K562 (cell line): ENCODE results near the gene LGALS12. TPM values are rescaled to one million over a fixed set of nuclear protein-coding genes. Genes with fewer than 3 reads are reported as not detected.

ENCODE experiments used
- ATAC-seq: fragments of 200-7000 bp; cut with Tn5 transposase; 3 replicates; pipeline ENCODE4 v1.9.1; 2020; ENCODE audit warnings: moderate library complexity
- BruUV-seq: library from RNA; stranded (reverse); fragments of 400-500 nt; replicated peaks from 2 replicates; lab custom pipeline; 2021; lab: Mats Ljungman, UMichigan
- CTCF ChIA-PET: fragments of 300-600 bp; formaldehyde crosslinking; extraction: SDS; loops from one replicate; lab custom pipeline; 2021; ENCODE audit warnings: low intra/inter-chr PET ratio; lab: Yijun Ruan, JAX
- POLR2A ChIA-PET: fragments of 300-600, 350-650 bp; sonication (Branson Sonifier 250); formaldehyde crosslinking; extraction: SDS; loops from one replicate; lab custom pipeline; 2021; ENCODE audit warnings: antibody characterized with exemption, inconsistent platforms; lab: Yijun Ruan, JAX
- DNase-seq, 4 experiments: peaks; one replicate each; pipeline versions ENCODE4 v3.0.0 to v3.0.0-alpha.2; 2011 to 2018; ENCODE audit warnings: low spot score in 3 of 4, mixed read lengths in 3 of 4; ENCODE audit errors: extremely low read depth in 1 of 4
- FAIRE-seq: peaks from 2 replicates; lab custom pipeline; 2011; peaks lifted over from hg19 to GRCh38; lab: Jason Lieb, UNC
- H2AFZ ChIP-seq: 2 replicates; pipeline ENCODE4 v1.6.0; 2011; ENCODE audit warnings: low read depth, low read length, control low read depth, inconsistent platforms
- H3K27ac ChIP-seq: fragments of 200-600 bp; 3 replicates; pipeline ENCODE4 v1.8.0; 2011; ENCODE audit warnings: low read depth, mild to moderate bottlenecking, control low read depth, inconsistent platforms, low read length, moderate library complexity, mixed read lengths; ENCODE audit errors: extremely low read depth
- H3K27me3 ChIP-seq, 2 experiments: fragments of 300-600 bp in 1 of 2; 2 replicates in 1 of 2; 3 replicates in 1 of 2; pipeline versions ENCODE4 v1.6.0 to v1.8.0; 2011; ENCODE audit warnings: inconsistent platforms in 2 of 2, low read length in 2 of 2, mild to moderate bottlenecking in 1 of 2, mixed read lengths in 1 of 2, moderate library complexity in 1 of 2; ENCODE audit not compliant: control insufficient read depth in 2 of 2, insufficient read depth in 2 of 2
- H3K36me3 ChIP-seq: fragments of 300-600 bp; 3 replicates; pipeline ENCODE4 v1.8.0; 2011; ENCODE audit warnings: mild to moderate bottlenecking, low read length, inconsistent platforms; ENCODE audit not compliant: control insufficient read depth, insufficient read depth
- H3K4me1 ChIP-seq, 2 experiments: fragments of 200-600 bp in 1 of 2; replicated peaks in 1 of 2; 2 replicates in 1 of 2; 3 replicates in 1 of 2; pipeline versions ENCODE4 v1.5.1 to v1.8.0; 2011; ENCODE audit warnings: inconsistent platforms in 2 of 2, low read length in 2 of 2, mild to moderate bottlenecking in 1 of 2, mixed read lengths in 1 of 2, moderate library complexity in 1 of 2; ENCODE audit not compliant: control insufficient read depth in 2 of 2, insufficient read depth in 2 of 2
- H3K4me2 ChIP-seq: 2 replicates; pipeline ENCODE4 v1.6.1; 2011; ENCODE audit warnings: low read length, control low read depth, inconsistent platforms, mixed read lengths; ENCODE audit not compliant: insufficient read depth
- H3K4me3 ChIP-seq: fragments of 200-600 bp; sonication (generic), shearing (Covaris generic); 2 replicates; pipeline ENCODE4 v1.5.1; 2016; ENCODE audit warnings: control low read depth, inconsistent platforms
- H3K79me2 ChIP-seq: fragments of 200-600 bp; 3 replicates; pipeline ENCODE4 v1.8.0; 2011; ENCODE audit warnings: low read length, inconsistent platforms; ENCODE audit not compliant: control insufficient read depth, insufficient read depth
- H3K9ac ChIP-seq, 2 experiments: 2 replicates each; pipeline versions ENCODE4 v1.6.0 to v1.6.1; 2011; ENCODE audit warnings: low read depth in 2 of 2, low read length in 2 of 2, control low read depth in 1 of 2, inconsistent platforms in 1 of 2, mild to moderate bottlenecking in 1 of 2, mixed read lengths in 1 of 2; ENCODE audit not compliant: insufficient read depth in 1 of 2
- H3K9me1 ChIP-seq: one replicate; pipeline ENCODE4 v1.6.0; 2011; ENCODE audit warnings: inconsistent platforms, mild to moderate bottlenecking, low read length, moderate library complexity; ENCODE audit not compliant: control insufficient read depth, insufficient read depth
- H3K9me3 ChIP-seq: replicated peaks from 2 replicates; pipeline ENCODE4 v1.5.1; 2011; ENCODE audit warnings: low read depth, low read length, inconsistent platforms; ENCODE audit not compliant: control insufficient read depth, insufficient read depth
- H4K20me1 ChIP-seq: replicated peaks from 2 replicates; pipeline ENCODE4 v1.6.1; 2011; ENCODE audit warnings: low read length, inconsistent platforms, mixed read lengths; ENCODE audit not compliant: control insufficient read depth, insufficient read depth
- BRCA1 ChIP-seq, 2 experiments: fragments of 450-650 bp in 1 of 2; sonication (generic) in 1 of 2; formaldehyde crosslinking in 1 of 2; IDR thresholded peaks; 2 replicates each; pipeline versions ENCODE4 v1.5.0 to v1.6.1; 2017 to 2020; ENCODE audit warnings: mild to moderate bottlenecking in 1 of 2, missing genetic modification reagents in 1 of 2
- MYNN ChIP-seq, 2 experiments: sonication (generic); formaldehyde crosslinking in 1 of 2; IDR thresholded peaks; 2 replicates each; pipeline versions ENCODE4 v1.5.0 to v1.6.1; 2016 to 2020; ENCODE audit warnings: antibody characterized with exemption in 1 of 2, missing genetic modification reagents in 1 of 2
- PHF21A ChIP-seq: fragments of 450-650 bp; IDR thresholded peaks from 2 replicates; pipeline ENCODE4 v1.6.1; 2017; ENCODE audit warnings: low read depth, borderline replicate concordance
- RBM39 ChIP-seq: fragments of 200-400 bp; formaldehyde crosslinking; optimal IDR thresholded peaks from 2 replicates; pipeline ENCODE3; 2018; ENCODE audit warnings: low read depth, low read length
- SNRNP70 ChIP-seq: fragments of 200-400 bp; formaldehyde crosslinking; optimal IDR thresholded peaks from 2 replicates; pipeline ENCODE3; 2017; ENCODE audit warnings: low read depth, low read length
- SP2 ChIP-seq: IDR thresholded peaks from 2 replicates; pipeline ENCODE4 v1.6.1; 2011; ENCODE audit warnings: mild to moderate bottlenecking, low read depth, low read length, moderate library complexity; ENCODE audit not compliant: poor library complexity, severe bottlenecking; ENCODE audit errors: extremely low read depth
- YBX1 ChIP-seq: fragments of 450-650 bp; IDR thresholded peaks from 2 replicates; pipeline ENCODE4 v1.7.1; 2016; ENCODE audit warnings: mild to moderate bottlenecking
- WGBS: fragments of 100-300 bp; shearing (Covaris generic); methylation state at CpG from one replicate; pipeline ENCODE4 v1.1.6; 2016; ENCODE audit warnings: low coverage, mixed read lengths; ENCODE audit not compliant: insufficient coverage; ENCODE audit errors: missing lambda C conversion rate; 5-methylcytosine and 5-hydroxymethylcytosine counted together
- in situ Hi-C: fragments of 300-500 bp; cut with MboI; formaldehyde crosslinking; loops from 4 replicates; pipeline ENCODE4 v1.15.0; 2018; ENCODE audit warnings: inconsistent platforms, mixed read lengths
- intact Hi-C: fragments of 100-400 bp; cut with micrococcal nuclease; formaldehyde crosslinking; loops from 2 replicates; pipeline ENCODE4 v1.14.2; 2022
- polyA plus RNA-seq, 8 experiments: library from polyadenylated mRNA; depleted of rRNA in 4 of 8; stranded (reverse) in 5 of 8; unstranded in 3 of 8; fragments of >200 nt; fragmentation: Nextera tagmentation in 2 of 8; fragmentation: Illumina TruSeq in 1 of 8; extraction: Ambion mirVana in 2 of 8; extraction: Trizol in 1 of 8; gene quantifications; 2 replicates each; pipeline versions ENCODE4 v1.2.1 to v1.2.3, GENCODE V29; 2011 to 2014; ENCODE audit warnings: inconsistent platforms in 1 of 8, missing spikeins in 1 of 8
- total RNA-seq, 7 experiments: library from RNA; depleted of rRNA in 6 of 7; stranded (reverse); fragments of >200 nt in 6 of 7; fragmentation: Illumina TruSeq in 2 of 7; extraction: Trizol in 2 of 7; gene quantifications; 2 replicates each; pipeline versions ENCODE4 v1.2.1 to v1.2.3, GENCODE V29; 2011 to 2021; ENCODE audit warnings: low replicate concordance in 1 of 7
- TF ChIP-seq, protein P1 (sequence below): IDR thresholded peaks from 3 replicates; pipeline ENCODE4 v1.6.1; 2011; ENCODE audit warnings: borderline replicate concordance, mild to moderate bottlenecking; ENCODE audit not compliant: insufficient read length, insufficient read depth
- TF ChIP-seq, protein P2 (sequence below): fragments of 200-400 bp; formaldehyde crosslinking; IDR thresholded peaks from 2 replicates; pipeline ENCODE4 v1.6.1; 2017; ENCODE audit warnings: mild to moderate bottlenecking, low read depth, low read length, moderate library complexity
- TF ChIP-seq, protein P3 (sequence below): sonication (generic); formaldehyde crosslinking; IDR thresholded peaks from 2 replicates; pipeline ENCODE4 v1.8.1; 2023; ENCODE audit warnings: mild to moderate bottlenecking, missing genetic modification reagents
- TF ChIP-seq, protein P4 (sequence below): fragments of 250-450 bp; sonication (Bioruptor Pico); IDR thresholded peaks from 2 replicates; pipeline ENCODE4 v1.4.0; 2020

The LGALS12 gene
- total and polyA plus RNA-seq, 9 of the 15 experiments (the other 6 are each of a cell fraction or from before 2014, with no cell fraction given) = 0.66 to 8.0 (median 5.0) TPM

DNA sequence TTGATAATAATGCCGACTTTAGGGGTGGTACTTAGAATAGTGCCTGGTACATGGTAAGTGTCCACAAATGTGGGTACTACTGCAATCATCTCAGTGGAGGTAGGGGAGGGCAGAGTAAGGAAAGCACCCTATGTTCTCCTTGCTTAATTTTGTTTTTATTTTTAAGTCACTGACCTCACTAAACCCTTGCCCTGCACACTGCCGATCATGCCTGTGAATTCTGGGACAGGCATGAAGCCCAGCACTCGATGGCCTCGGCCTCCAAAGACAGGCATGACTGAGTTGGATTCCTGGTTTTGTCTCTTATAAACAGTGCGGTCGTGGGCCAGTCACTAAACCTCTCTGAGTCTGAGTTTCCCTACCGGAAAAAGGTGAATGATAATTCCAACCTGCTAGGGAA is 6.9 kb downstream of the LGALS12 start:
- Histone ChIP-seq H3K36me3 (no peaks in the 10 kb centered on the region), H3K4me3 (no peak overlapping the region), H3K27ac (no peak overlapping the region), H3K4me2 (no peak overlapping the region), H4K20me1 (no peaks in the 10 kb centered on the region), H3K4me1 (peaks cover 20 to 22% of the 10 kb centered on the region in 2 experiments), H3K9me1 (no peaks in the 10 kb centered on the region), H3K27me3 (no peaks in the 10 kb centered on the region), H3K79me2 (no peaks in the 10 kb centered on the region), H3K9ac (no peak overlapping the region), H3K9me3 (no peaks in the 10 kb centered on the region), H2AFZ (no peak overlapping the region)
- BruUV-seq = no TSS peak
- ATAC-seq (no peak), FAIRE-seq (no peak), DNase-seq (no peak)
- intact Hi-C loops (no loop called here), in situ Hi-C loops (no loop called here)
- WGBS = 68% methylated on average over 7 of the region's 7 CpGs
- ChIA-PET CTCF (no interaction called here), POLR2A (no interaction called here)
- TF ChIP-seq YBX1 (no peak), BRCA1 (IDR thresholded peaks at IDR 0.05) (no peak), BRCA1 (CRISPR knock-in tag; IDR thresholded peaks at IDR 0.05) (no peak), MYNN (IDR thresholded peaks at IDR 0.05) (no peak), MYNN (CRISPR knock-in tag; IDR thresholded peaks at IDR 0.05) (no peak), SP2 (no peak), SNRNP70 (no peak), RBM39 (no peak), PHF21A (no peak)
- TF ChIP-seq, protein P1, sequence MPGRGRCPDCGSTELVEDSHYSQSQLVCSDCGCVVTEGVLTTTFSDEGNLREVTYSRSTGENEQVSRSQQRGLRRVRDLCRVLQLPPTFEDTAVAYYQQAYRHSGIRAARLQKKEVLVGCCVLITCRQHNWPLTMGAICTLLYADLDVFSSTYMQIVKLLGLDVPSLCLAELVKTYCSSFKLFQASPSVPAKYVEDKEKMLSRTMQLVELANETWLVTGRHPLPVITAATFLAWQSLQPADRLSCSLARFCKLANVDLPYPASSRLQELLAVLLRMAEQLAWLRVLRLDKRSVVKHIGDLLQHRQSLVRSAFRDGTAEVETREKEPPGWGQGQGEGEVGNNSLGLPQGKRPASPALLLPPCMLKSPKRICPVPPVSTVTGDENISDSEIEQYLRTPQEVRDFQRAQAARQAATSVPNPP = no peak
- TF ChIP-seq, protein P2, sequence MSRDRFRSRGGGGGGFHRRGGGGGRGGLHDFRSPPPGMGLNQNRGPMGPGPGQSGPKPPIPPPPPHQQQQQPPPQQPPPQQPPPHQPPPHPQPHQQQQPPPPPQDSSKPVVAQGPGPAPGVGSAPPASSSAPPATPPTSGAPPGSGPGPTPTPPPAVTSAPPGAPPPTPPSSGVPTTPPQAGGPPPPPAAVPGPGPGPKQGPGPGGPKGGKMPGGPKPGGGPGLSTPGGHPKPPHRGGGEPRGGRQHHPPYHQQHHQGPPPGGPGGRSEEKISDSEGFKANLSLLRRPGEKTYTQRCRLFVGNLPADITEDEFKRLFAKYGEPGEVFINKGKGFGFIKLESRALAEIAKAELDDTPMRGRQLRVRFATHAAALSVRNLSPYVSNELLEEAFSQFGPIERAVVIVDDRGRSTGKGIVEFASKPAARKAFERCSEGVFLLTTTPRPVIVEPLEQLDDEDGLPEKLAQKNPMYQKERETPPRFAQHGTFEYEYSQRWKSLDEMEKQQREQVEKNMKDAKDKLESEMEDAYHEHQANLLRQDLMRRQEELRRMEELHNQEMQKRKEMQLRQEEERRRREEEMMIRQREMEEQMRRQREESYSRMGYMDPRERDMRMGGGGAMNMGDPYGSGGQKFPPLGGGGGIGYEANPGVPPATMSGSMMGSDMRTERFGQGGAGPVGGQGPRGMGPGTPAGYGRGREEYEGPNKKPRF = no peak
- TF ChIP-seq, protein P3, sequence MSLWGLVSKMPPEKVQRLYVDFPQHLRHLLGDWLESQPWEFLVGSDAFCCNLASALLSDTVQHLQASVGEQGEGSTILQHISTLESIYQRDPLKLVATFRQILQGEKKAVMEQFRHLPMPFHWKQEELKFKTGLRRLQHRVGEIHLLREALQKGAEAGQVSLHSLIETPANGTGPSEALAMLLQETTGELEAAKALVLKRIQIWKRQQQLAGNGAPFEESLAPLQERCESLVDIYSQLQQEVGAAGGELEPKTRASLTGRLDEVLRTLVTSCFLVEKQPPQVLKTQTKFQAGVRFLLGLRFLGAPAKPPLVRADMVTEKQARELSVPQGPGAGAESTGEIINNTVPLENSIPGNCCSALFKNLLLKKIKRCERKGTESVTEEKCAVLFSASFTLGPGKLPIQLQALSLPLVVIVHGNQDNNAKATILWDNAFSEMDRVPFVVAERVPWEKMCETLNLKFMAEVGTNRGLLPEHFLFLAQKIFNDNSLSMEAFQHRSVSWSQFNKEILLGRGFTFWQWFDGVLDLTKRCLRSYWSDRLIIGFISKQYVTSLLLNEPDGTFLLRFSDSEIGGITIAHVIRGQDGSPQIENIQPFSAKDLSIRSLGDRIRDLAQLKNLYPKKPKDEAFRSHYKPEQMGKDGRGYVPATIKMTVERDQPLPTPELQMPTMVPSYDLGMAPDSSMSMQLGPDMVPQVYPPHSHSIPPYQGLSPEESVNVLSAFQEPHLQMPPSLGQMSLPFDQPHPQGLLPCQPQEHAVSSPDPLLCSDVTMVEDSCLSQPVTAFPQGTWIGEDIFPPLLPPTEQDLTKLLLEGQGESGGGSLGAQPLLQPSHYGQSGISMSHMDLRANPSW (CRISPR knock-in tag) = no peak
- TF ChIP-seq, protein P4, sequence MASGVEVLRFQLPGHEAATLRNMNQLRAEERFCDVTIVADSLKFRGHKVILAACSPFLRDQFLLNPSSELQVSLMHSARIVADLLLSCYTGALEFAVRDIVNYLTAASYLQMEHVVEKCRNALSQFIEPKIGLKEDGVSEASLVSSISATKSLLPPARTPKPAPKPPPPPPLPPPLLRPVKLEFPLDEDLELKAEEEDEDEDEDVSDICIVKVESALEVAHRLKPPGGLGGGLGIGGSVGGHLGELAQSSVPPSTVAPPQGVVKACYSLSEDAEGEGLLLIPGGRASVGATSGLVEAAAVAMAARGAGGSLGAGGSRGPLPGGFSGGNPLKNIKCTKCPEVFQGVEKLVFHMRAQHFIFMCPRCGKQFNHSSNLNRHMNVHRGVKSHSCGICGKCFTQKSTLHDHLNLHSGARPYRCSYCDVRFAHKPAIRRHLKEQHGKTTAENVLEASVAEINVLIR = no peak
